HG03097 (cell line): ENCODE data around the gene SLC6A9.

Source experiments
- ATAC-seq: cut with Tn5 transposase; IDR thresholded peaks from one replicate; pipeline ENCODE4 v1.9.1; 2021; ENCODE audit not compliant: unreplicated experiment, low FRiP score

The SLC6A9 gene

GRCh38 chr1:43952731-43953346, 78.4 kb downstream of the SLC6A9 start:
- no peak for ATAC-seq

- no peak for ATAC-seq
These were observed 80.0 kb downstream of the SLC6A9 start for GRCh38 chr1:43951021-43951985.

- ATAC-seq = no peak
These were observed 81.6 kb downstream of the SLC6A9 start for GRCh38 chr1:43949678-43950077.

- ATAC-seq = no peak
These were observed 83.3 kb downstream of the SLC6A9 start for GRCh38 chr1:43947874-43948437.

- ATAC-seq = no peak
These were observed 84.0 kb downstream of the SLC6A9 start for GRCh38 chr1:43947061-43947873.
